K562 (cell line): ENCODE data around the gene ROR2. TPM values are rescaled to one million over a fixed set of nuclear protein-coding genes. Genes with fewer than 3 reads are reported as not detected.

ENCODE experiments used
- ATAC-seq: fragments of 200-7000 bp; cut with Tn5 transposase; 3 replicates; pipeline ENCODE4 v1.9.1; 2020; ENCODE audit warnings: moderate library complexity
- BruUV-seq: library from RNA; stranded (reverse); fragments of 400-500 nt; replicated peaks from 2 replicates; lab custom pipeline; 2021; lab: Mats Ljungman, UMichigan
- CTCF ChIA-PET: fragments of 300-600 bp; formaldehyde crosslinking; extraction: SDS; loops from one replicate; lab custom pipeline; 2021; ENCODE audit warnings: low intra/inter-chr PET ratio; lab: Yijun Ruan, JAX
- POLR2A ChIA-PET: fragments of 300-600, 350-650 bp; sonication (Branson Sonifier 250); formaldehyde crosslinking; extraction: SDS; loops from one replicate; lab custom pipeline; 2021; ENCODE audit warnings: antibody characterized with exemption, inconsistent platforms; lab: Yijun Ruan, JAX
- DNase-seq, 4 experiments: peaks; one replicate each; pipeline versions ENCODE4 v3.0.0 to v3.0.0-alpha.2; 2011 to 2018; ENCODE audit warnings: low spot score in 3 of 4, mixed read lengths in 3 of 4; ENCODE audit errors: extremely low read depth in 1 of 4
- FAIRE-seq: peaks from 2 replicates; lab custom pipeline; 2011; peaks lifted over from hg19 to GRCh38; lab: Jason Lieb, UNC
- H2AFZ ChIP-seq: 2 replicates; pipeline ENCODE4 v1.6.0; 2011; ENCODE audit warnings: low read depth, low read length, control low read depth, inconsistent platforms
- H3K27ac ChIP-seq: fragments of 200-600 bp; 3 replicates; pipeline ENCODE4 v1.8.0; 2011; ENCODE audit warnings: low read depth, mild to moderate bottlenecking, control low read depth, inconsistent platforms, low read length, moderate library complexity, mixed read lengths; ENCODE audit errors: extremely low read depth
- H3K27me3 ChIP-seq, 2 experiments: fragments of 300-600 bp in 1 of 2; 2 replicates in 1 of 2; 3 replicates in 1 of 2; pipeline versions ENCODE4 v1.6.0 to v1.8.0; 2011; ENCODE audit warnings: inconsistent platforms in 2 of 2, low read length in 2 of 2, mild to moderate bottlenecking in 1 of 2, mixed read lengths in 1 of 2, moderate library complexity in 1 of 2; ENCODE audit not compliant: control insufficient read depth in 2 of 2, insufficient read depth in 2 of 2
- H3K36me3 ChIP-seq: fragments of 300-600 bp; 3 replicates; pipeline ENCODE4 v1.8.0; 2011; ENCODE audit warnings: mild to moderate bottlenecking, low read length, inconsistent platforms; ENCODE audit not compliant: control insufficient read depth, insufficient read depth
- H3K4me1 ChIP-seq, 2 experiments: fragments of 200-600 bp in 1 of 2; replicated peaks in 1 of 2; 2 replicates in 1 of 2; 3 replicates in 1 of 2; pipeline versions ENCODE4 v1.5.1 to v1.8.0; 2011; ENCODE audit warnings: inconsistent platforms in 2 of 2, low read length in 2 of 2, mild to moderate bottlenecking in 1 of 2, mixed read lengths in 1 of 2, moderate library complexity in 1 of 2; ENCODE audit not compliant: control insufficient read depth in 2 of 2, insufficient read depth in 2 of 2
- H3K4me2 ChIP-seq: 2 replicates; pipeline ENCODE4 v1.6.1; 2011; ENCODE audit warnings: low read length, control low read depth, inconsistent platforms, mixed read lengths; ENCODE audit not compliant: insufficient read depth
- H3K4me3 ChIP-seq: fragments of 200-600 bp; sonication (generic), shearing (Covaris generic); 2 replicates; pipeline ENCODE4 v1.5.1; 2016; ENCODE audit warnings: control low read depth, inconsistent platforms
- H3K79me2 ChIP-seq: fragments of 200-600 bp; 3 replicates; pipeline ENCODE4 v1.8.0; 2011; ENCODE audit warnings: low read length, inconsistent platforms; ENCODE audit not compliant: control insufficient read depth, insufficient read depth
- H3K9ac ChIP-seq, 2 experiments: 2 replicates each; pipeline versions ENCODE4 v1.6.0 to v1.6.1; 2011; ENCODE audit warnings: low read depth in 2 of 2, low read length in 2 of 2, control low read depth in 1 of 2, inconsistent platforms in 1 of 2, mild to moderate bottlenecking in 1 of 2, mixed read lengths in 1 of 2; ENCODE audit not compliant: insufficient read depth in 1 of 2
- H3K9me1 ChIP-seq: one replicate; pipeline ENCODE4 v1.6.0; 2011; ENCODE audit warnings: inconsistent platforms, mild to moderate bottlenecking, low read length, moderate library complexity; ENCODE audit not compliant: control insufficient read depth, insufficient read depth
- H3K9me3 ChIP-seq: replicated peaks from 2 replicates; pipeline ENCODE4 v1.5.1; 2011; ENCODE audit warnings: low read depth, low read length, inconsistent platforms; ENCODE audit not compliant: control insufficient read depth, insufficient read depth
- H4K20me1 ChIP-seq: replicated peaks from 2 replicates; pipeline ENCODE4 v1.6.1; 2011; ENCODE audit warnings: low read length, inconsistent platforms, mixed read lengths; ENCODE audit not compliant: control insufficient read depth, insufficient read depth
- HNRNPH1 ChIP-seq: fragments of 200-400 bp; formaldehyde crosslinking; optimal IDR thresholded peaks from 2 replicates; pipeline ENCODE3; 2017; ENCODE audit warnings: low read depth, mild to moderate bottlenecking, low read length, moderate library complexity
- WGBS: fragments of 100-300 bp; shearing (Covaris generic); methylation state at CpG from one replicate; pipeline ENCODE4 v1.1.6; 2016; ENCODE audit warnings: low coverage, mixed read lengths; ENCODE audit not compliant: insufficient coverage; ENCODE audit errors: missing lambda C conversion rate; 5-methylcytosine and 5-hydroxymethylcytosine counted together
- in situ Hi-C: fragments of 300-500 bp; cut with MboI; formaldehyde crosslinking; loops from 4 replicates; pipeline ENCODE4 v1.15.0; 2018; ENCODE audit warnings: inconsistent platforms, mixed read lengths
- intact Hi-C: fragments of 100-400 bp; cut with micrococcal nuclease; formaldehyde crosslinking; loops from 2 replicates; pipeline ENCODE4 v1.14.2; 2022
- polyA plus RNA-seq, 8 experiments: library from polyadenylated mRNA; depleted of rRNA in 4 of 8; stranded (reverse) in 5 of 8; unstranded in 3 of 8; fragments of >200 nt; fragmentation: Nextera tagmentation in 2 of 8; fragmentation: Illumina TruSeq in 1 of 8; extraction: Ambion mirVana in 2 of 8; extraction: Trizol in 1 of 8; gene quantifications; 2 replicates each; pipeline versions ENCODE4 v1.2.1 to v1.2.3, GENCODE V29; 2011 to 2014; ENCODE audit warnings: inconsistent platforms in 1 of 8, missing spikeins in 1 of 8
- total RNA-seq, 7 experiments: library from RNA; depleted of rRNA in 6 of 7; stranded (reverse); fragments of >200 nt in 6 of 7; fragmentation: Illumina TruSeq in 2 of 7; extraction: Trizol in 2 of 7; gene quantifications; 2 replicates each; pipeline versions ENCODE4 v1.2.1 to v1.2.3, GENCODE V29; 2011 to 2021; ENCODE audit warnings: low replicate concordance in 1 of 7
- TF ChIP-seq, protein P1 (sequence below): sonication (generic); IDR thresholded peaks from 2 replicates; pipeline ENCODE4 v1.6.1; 2016

ROR2 gene
- total and polyA plus RNA-seq, 9 of the 15 experiments (the other 6 are each of a cell fraction or from before 2014, with no cell fraction given), result 5.6 to 33.8 (median 15.3) TPM

DNA sequence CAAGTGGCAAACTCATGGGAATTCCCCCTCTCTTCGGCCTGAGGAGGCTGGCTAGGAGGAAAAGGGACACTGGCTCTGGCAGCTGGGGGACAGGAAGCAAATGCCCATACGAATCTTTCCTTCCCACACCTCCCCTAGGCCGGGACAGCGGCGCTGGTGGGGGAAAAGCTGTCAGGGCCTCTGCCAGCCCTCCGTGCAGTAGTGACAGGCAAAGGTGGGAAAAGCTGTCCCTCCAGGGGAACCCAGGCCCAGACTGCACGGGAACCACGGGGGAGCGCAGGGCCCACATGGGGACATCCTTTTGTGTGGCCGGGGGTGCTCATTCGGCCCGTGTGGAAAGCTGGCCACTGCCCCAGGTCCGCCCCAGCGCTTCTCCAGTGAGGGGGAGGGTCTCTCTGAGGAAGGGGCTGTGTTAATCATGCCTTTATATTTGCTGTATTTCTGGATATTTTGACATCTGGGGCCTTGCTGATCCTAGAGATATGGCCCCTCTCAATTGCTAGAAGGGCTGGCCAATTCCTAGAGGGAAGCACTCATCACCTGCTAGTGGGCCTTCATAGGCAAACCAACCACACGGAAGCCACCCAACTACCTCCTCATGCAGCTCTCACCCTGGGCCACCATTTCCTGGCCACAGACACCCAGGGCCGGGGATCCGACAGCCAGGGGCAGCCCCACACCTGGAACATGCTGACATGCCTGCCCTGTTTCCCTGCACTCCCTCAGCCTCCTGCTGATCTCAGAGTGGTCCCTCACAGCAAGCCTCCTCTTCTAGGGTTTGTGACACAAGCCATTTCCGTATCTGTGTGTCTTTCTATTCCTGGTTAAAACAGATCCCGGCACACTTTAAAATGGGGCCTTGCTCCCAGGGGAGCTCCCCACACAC, 138.8 kb downstream of the ROR2 start:
- H3K9me1 ChIP-seq, result peaks cover 10% of the 10 kb centered on the region
- peaks cover 5 to 17% of the 10 kb centered on the region in 2 experiments; a peak in 1 of 5 replicates for H3K4me1 ChIP-seq
- H3K27ac ChIP-seq, result no peak overlapping the region
- no peak overlapping the region for H3K4me3 ChIP-seq
- in situ Hi-C loops (no loop called here), intact Hi-C loops (no loop called here)
- H4K20me1 ChIP-seq, result no peaks in the 10 kb centered on the region; the same call in none of the 2 replicates
- FAIRE-seq, result no peak
- H3K9ac ChIP-seq, result peak overlapping the region in 1 of 2 experiments; percentile 69; a peak in 1 of 4 replicates
- H3K9me3 ChIP-seq, result no peaks in the 10 kb centered on the region
- H3K27me3 ChIP-seq, result no peaks in the 10 kb centered on the region
- 88% methylated on average over 16 of the region's 19 CpGs for WGBS
- peaks cover 40% of the 10 kb centered on the region for H3K79me2 ChIP-seq
- no peak for ATAC-seq
- no peak overlapping the region for H3K4me2 ChIP-seq
- ChIA-PET CTCF (no interaction called here), POLR2A (interaction anchor here (0.6 to 1.2 kb wide), 3 partner anchors 10 to 137 kb away, joined by 3 to 4 read pairs (median 3); no protein-coding TSS in a partner anchor)
- BruUV-seq, result no TSS peak
- peaks cover 7% of the 10 kb centered on the region; the same call in 2 of the 3 replicates for H3K36me3 ChIP-seq
- DNase-seq, result no peak
- TF ChIP-seq, protein P1, sequence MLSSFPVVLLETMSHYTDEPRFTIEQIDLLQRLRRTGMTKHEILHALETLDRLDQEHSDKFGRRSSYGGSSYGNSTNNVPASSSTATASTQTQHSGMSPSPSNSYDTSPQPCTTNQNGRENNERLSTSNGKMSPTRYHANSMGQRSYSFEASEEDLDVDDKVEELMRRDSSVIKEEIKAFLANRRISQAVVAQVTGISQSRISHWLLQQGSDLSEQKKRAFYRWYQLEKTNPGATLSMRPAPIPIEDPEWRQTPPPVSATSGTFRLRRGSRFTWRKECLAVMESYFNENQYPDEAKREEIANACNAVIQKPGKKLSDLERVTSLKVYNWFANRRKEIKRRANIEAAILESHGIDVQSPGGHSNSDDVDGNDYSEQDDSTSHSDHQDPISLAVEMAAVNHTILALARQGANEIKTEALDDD, result no peak
- no peak for TF ChIP-seq HNRNPH1
- H2AFZ ChIP-seq, result no peak overlapping the region
